HCT116 (cell line): ENCODE results near the gene PRAME. TPM values are rescaled to one million over a fixed set of nuclear protein-coding genes. Genes with fewer than 3 reads are reported as not detected.

Experiments
- ATAC-seq: fragments of 200-7000 bp; cut with Tn5 transposase; 2 replicates; pipeline ENCODE4 v1.9.1; 2020; ENCODE audit warnings: mild to moderate bottlenecking, moderate library complexity
- BruUV-seq: library from RNA; stranded (reverse); fragments of 400-500 nt; replicated peaks from 2 replicates; lab custom pipeline; 2021; lab: Mats Ljungman, UMichigan
- CTCF ChIA-PET: fragments of 300-600 bp; sonication (Branson Sonifier 250); formaldehyde crosslinking; loops from one replicate; lab custom pipeline; 2021; ENCODE audit warnings: antibody characterized with exemption; lab: Charles Lee
- POLR2A ChIA-PET: fragments of 300-600, 350-600 bp; sonication (Branson Sonifier 250); formaldehyde crosslinking; loops from one replicate; lab custom pipeline; 2021; ENCODE audit warnings: antibody characterized with exemption; lab: Charles Lee
- RAD21 ChIA-PET, 2 experiments: fragments of 300-600 bp; sonication (Branson Sonifier 250); formaldehyde crosslinking; loops; one replicate each; lab custom pipeline; 2023; ENCODE audit warnings: low total read pairs in 2 of 2; ENCODE audit not compliant: uncharacterized antibody in 2 of 2, unreplicated experiment in 2 of 2, low non-redundant PET in 1 of 2; lab: Charles Lee
- DNase-seq: peaks from one replicate; pipeline ENCODE4 v3.0.0-alpha.2; 2010; ENCODE audit warnings: low read depth, low spot score
- H2AFZ ChIP-seq: fragments of 200-600 bp; shearing (Covaris generic), sonication (generic); 2 replicates; pipeline ENCODE4 v1.6.1; 2017; ENCODE audit warnings: low read depth, mixed run types, mixed read lengths, antibody characterized with exemption, low read length; ENCODE audit not compliant: poor library complexity, severe bottlenecking
- H3K27ac ChIP-seq: 2 replicates; pipeline ENCODE4 v1.5.1; 2012; ENCODE audit warnings: low read depth, low read length
- H3K27me3 ChIP-seq: fragments of 200-600 bp; sonication (generic); 2 replicates; pipeline ENCODE4 v1.6.1; 2016; ENCODE audit warnings: mixed run types, low read length, mixed read lengths; ENCODE audit not compliant: insufficient read depth
- H3K36me3 ChIP-seq, 2 experiments: fragments of 200-500 bp in 1 of 2; fragments of 200-600 bp in 1 of 2; sonication (Bioruptor generic) in 1 of 2; sonication (generic) in 1 of 2; 2 replicates each; pipeline versions ENCODE4 v1.5.1 to v1.6.1; 2014 to 2016; ENCODE audit warnings: low read length in 2 of 2, inconsistent platforms in 1 of 2, mixed read lengths in 1 of 2, mixed run types in 1 of 2; ENCODE audit not compliant: insufficient read depth in 2 of 2, control insufficient read depth in 1 of 2
- H3K4me1 ChIP-seq, 2 experiments: fragments of 200-600 bp in 1 of 2; sonication (generic) in 1 of 2; 2 replicates each; pipeline versions ENCODE4 v1.5.1 to v1.6.1; 2012 to 2017; ENCODE audit warnings: low read length in 2 of 2, inconsistent platforms in 1 of 2, mild to moderate bottlenecking in 1 of 2, mixed read lengths in 1 of 2, mixed run types in 1 of 2, moderate library complexity in 1 of 2; ENCODE audit not compliant: insufficient read depth in 2 of 2, control insufficient read depth in 1 of 2
- H3K4me2 ChIP-seq: fragments of 200-600 bp; sonication (generic); 2 replicates; pipeline ENCODE4 v1.6.1; 2017; ENCODE audit warnings: mixed run types, low read length, mixed read lengths
- H3K4me3 ChIP-seq, 2 experiments: fragments of 200-600 bp in 1 of 2; sonication (generic) in 1 of 2; replicated peaks in 1 of 2; 2 replicates each; pipeline ENCODE4 v1.5.1; 2011 to 2016; ENCODE audit warnings: low read length in 2 of 2, control low read depth in 1 of 2, low read depth in 1 of 2, mild to moderate bottlenecking in 1 of 2, mixed read lengths in 1 of 2, mixed run types in 1 of 2
- H3K79me2 ChIP-seq: fragments of 200-600 bp; sonication (generic); 2 replicates; pipeline ENCODE4 v1.6.1; 2017; ENCODE audit warnings: mild to moderate bottlenecking, mixed run types, low read length, moderate library complexity, mixed read lengths; ENCODE audit not compliant: insufficient read depth
- H3K9ac ChIP-seq: fragments of 200-600 bp; sonication (generic); 2 replicates; pipeline ENCODE4 v1.6.1; 2016; ENCODE audit warnings: low read length, mixed read lengths
- H3K9me2 ChIP-seq: fragments of 200-600 bp; sonication (generic), shearing (Covaris generic); 2 replicates; pipeline ENCODE4 v1.6.1; 2017; ENCODE audit warnings: mixed run types, mild to moderate bottlenecking, moderate library complexity; ENCODE audit not compliant: insufficient read depth
- H3K9me3 ChIP-seq, 2 experiments: fragments of 200-500 bp in 1 of 2; fragments of 200-600 bp in 1 of 2; sonication (Bioruptor generic) in 1 of 2; sonication (generic) in 1 of 2; 2 replicates each; pipeline ENCODE4 v1.6.1; 2014 to 2017; ENCODE audit warnings: low read length in 2 of 2, mixed read lengths in 2 of 2, inconsistent platforms in 1 of 2, low read depth in 1 of 2, mild to moderate bottlenecking in 1 of 2, mixed run types in 1 of 2, moderate library complexity in 1 of 2; ENCODE audit not compliant: control insufficient read depth in 1 of 2, insufficient read depth in 1 of 2
- H4K20me1 ChIP-seq: fragments of 200-600 bp; sonication (generic), shearing (Covaris generic); 2 replicates; pipeline ENCODE4 v1.6.1; 2017; ENCODE audit warnings: mixed run types, mild to moderate bottlenecking, moderate library complexity; ENCODE audit not compliant: insufficient read depth
- CEBPB ChIP-seq: IDR thresholded peaks from 2 replicates; pipeline ENCODE4 v1.6.1; 2012; ENCODE audit warnings: low read depth
- EZH2phosphoT487 ChIP-seq: fragments of 200-600 bp; IDR thresholded peaks from 2 replicates; pipeline ENCODE4 v1.6.1; 2018; ENCODE audit warnings: antibody characterized with exemption, borderline replicate concordance
- FOSL1 ChIP-seq: IDR thresholded peaks from 2 replicates; pipeline ENCODE4 v1.6.1; 2012; ENCODE audit warnings: low read depth
- JUND ChIP-seq: IDR thresholded peaks from 2 replicates; pipeline ENCODE4 v1.6.1; 2012
- POLR2A ChIP-seq: IDR thresholded peaks from 2 replicates; pipeline ENCODE4 v1.7.0; 2011; ENCODE audit warnings: borderline replicate concordance; ENCODE audit not compliant: insufficient read depth, insufficient read length; ENCODE audit errors: extremely low read depth
- TCF7L2 ChIP-seq: IDR thresholded peaks from 2 replicates; pipeline ENCODE4 v1.7.0; 2011; ENCODE audit warnings: borderline replicate concordance, inconsistent platforms; ENCODE audit not compliant: insufficient read depth, insufficient read length; ENCODE audit errors: extremely low read depth
- ZFX ChIP-seq: fragments of 450-650 bp; IDR thresholded peaks from 2 replicates; pipeline ENCODE4 v1.6.1; 2017
- intact Hi-C: fragments of 100-400 bp; cut with micrococcal nuclease; formaldehyde crosslinking; loops from 2 replicates; pipeline ENCODE4 v1.10.0; 2022
- total RNA-seq: library from RNA; stranded (reverse); gene quantifications from one replicate; pipeline ENCODE4 v1.2.1, GENCODE V29; 2021; ENCODE audit not compliant: unreplicated experiment
- TF ChIP-seq, protein P1 (sequence below), 3 experiments: fragments of 200-600 bp in 1 of 3; sonication (generic) in 1 of 3; IDR thresholded peaks in 2 of 3; conservative IDR thresholded peaks in 1 of 3; 2 replicates each; pipeline ENCODE4 v1.5.1; 2012 to 2017; ENCODE audit warnings: low read depth in 2 of 3, low read length in 2 of 3, antibody characterized with exemption in 1 of 3, borderline replicate concordance in 1 of 3, control low read depth in 1 of 3, mild to moderate bottlenecking in 1 of 3, mixed read lengths in 1 of 3, mixed run types in 1 of 3, moderate library complexity in 1 of 3; ENCODE audit not compliant: insufficient read depth in 1 of 3
- TF ChIP-seq, protein P2 (sequence below): IDR thresholded peaks from 2 replicates; pipeline ENCODE4 v1.6.1; 2012
- TF ChIP-seq, protein P3 (sequence below): IDR thresholded peaks from 2 replicates; pipeline ENCODE4 v1.6.1; 2012; ENCODE audit warnings: low read depth

The PRAME gene
- total RNA-seq, 1 experiment from 2014 or later, result 28.4 TPM

DNA sequence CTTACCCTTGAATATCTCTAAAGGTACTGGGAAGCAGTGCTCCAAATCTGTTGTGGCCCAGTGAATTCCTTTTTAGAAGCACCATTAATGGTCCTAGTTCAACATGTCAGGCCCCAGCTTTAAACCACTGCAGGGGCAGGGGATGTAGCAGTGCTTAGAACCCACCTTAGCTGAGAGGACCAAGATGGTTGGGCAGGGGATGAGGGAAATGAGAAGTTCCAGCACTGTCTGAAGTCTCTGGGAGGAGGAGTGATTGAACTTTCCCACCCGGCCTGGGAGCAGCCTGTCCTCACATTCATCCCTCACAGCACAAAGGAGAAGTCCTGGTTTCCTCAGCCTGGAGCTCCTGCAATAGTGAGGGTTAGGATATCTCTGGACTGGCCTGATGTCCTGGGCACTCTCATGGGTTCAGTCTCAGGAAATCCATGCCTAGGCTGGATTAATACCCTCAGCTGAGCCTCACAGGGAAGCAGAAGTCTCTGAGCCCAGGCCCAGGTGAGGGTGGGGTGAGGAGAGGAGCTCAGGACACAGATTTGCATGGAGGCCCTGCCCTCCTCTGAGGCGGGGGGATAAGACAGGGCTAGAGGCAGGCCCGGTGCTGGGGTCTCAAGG is 28.6 kb upstream of the PRAME start:
- peak overlapping the region; percentile 37; the same call in 1 of the 2 replicates for H3K4me2 ChIP-seq
- H4K20me1 ChIP-seq, result no peaks in the 10 kb centered on the region
- H3K9me2 ChIP-seq, result no peaks in the 10 kb centered on the region
- ChIA-PET RAD21 (interaction anchor here in 1 of 2 experiments (0.9 kb wide), 1 partner anchor 11 kb away, joined by 4 read pairs; no protein-coding TSS in a partner anchor), POLR2A (interaction anchor here (2.4 kb wide), 1 partner anchor 11 kb away, joined by 12 read pairs; no protein-coding TSS in a partner anchor), CTCF (interaction anchor here (0.7 to 4.2 kb wide), 30 partner anchors 9 to 367 kb away, joined by 3 to 64 read pairs (median 6); partner anchors contain the start of genes PRAME and ZNF280B)
- peak overlapping the region; percentile 31 for H2AFZ ChIP-seq
- no peak overlapping the region for H3K9ac ChIP-seq
- H3K27me3 ChIP-seq, result no peaks in the 10 kb centered on the region
- TF ChIP-seq TCF7L2 (no peak), POLR2A (no peak), CEBPB (no peak), FOSL1 (no peak), EZH2phosphoT487 (no peak), JUND (no peak), ZFX (no peak)
- TF ChIP-seq, protein P1, sequence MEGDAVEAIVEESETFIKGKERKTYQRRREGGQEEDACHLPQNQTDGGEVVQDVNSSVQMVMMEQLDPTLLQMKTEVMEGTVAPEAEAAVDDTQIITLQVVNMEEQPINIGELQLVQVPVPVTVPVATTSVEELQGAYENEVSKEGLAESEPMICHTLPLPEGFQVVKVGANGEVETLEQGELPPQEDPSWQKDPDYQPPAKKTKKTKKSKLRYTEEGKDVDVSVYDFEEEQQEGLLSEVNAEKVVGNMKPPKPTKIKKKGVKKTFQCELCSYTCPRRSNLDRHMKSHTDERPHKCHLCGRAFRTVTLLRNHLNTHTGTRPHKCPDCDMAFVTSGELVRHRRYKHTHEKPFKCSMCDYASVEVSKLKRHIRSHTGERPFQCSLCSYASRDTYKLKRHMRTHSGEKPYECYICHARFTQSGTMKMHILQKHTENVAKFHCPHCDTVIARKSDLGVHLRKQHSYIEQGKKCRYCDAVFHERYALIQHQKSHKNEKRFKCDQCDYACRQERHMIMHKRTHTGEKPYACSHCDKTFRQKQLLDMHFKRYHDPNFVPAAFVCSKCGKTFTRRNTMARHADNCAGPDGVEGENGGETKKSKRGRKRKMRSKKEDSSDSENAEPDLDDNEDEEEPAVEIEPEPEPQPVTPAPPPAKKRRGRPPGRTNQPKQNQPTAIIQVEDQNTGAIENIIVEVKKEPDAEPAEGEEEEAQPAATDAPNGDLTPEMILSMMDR (IDR thresholded peaks at IDR 0.05 in 2 of 3, conservative IDR thresholded peaks at IDR 0.05 in 1 of 3; ENCODE audit: borderline replicate concordance in 1 of 3, insufficient read depth in 1 of 3, low read depth in 2 of 3, low read length in 2 of 3), result no peak
- TF ChIP-seq, protein P2, sequence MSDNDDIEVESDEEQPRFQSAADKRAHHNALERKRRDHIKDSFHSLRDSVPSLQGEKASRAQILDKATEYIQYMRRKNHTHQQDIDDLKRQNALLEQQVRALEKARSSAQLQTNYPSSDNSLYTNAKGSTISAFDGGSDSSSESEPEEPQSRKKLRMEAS, result no peak
- TF ChIP-seq, protein P3, sequence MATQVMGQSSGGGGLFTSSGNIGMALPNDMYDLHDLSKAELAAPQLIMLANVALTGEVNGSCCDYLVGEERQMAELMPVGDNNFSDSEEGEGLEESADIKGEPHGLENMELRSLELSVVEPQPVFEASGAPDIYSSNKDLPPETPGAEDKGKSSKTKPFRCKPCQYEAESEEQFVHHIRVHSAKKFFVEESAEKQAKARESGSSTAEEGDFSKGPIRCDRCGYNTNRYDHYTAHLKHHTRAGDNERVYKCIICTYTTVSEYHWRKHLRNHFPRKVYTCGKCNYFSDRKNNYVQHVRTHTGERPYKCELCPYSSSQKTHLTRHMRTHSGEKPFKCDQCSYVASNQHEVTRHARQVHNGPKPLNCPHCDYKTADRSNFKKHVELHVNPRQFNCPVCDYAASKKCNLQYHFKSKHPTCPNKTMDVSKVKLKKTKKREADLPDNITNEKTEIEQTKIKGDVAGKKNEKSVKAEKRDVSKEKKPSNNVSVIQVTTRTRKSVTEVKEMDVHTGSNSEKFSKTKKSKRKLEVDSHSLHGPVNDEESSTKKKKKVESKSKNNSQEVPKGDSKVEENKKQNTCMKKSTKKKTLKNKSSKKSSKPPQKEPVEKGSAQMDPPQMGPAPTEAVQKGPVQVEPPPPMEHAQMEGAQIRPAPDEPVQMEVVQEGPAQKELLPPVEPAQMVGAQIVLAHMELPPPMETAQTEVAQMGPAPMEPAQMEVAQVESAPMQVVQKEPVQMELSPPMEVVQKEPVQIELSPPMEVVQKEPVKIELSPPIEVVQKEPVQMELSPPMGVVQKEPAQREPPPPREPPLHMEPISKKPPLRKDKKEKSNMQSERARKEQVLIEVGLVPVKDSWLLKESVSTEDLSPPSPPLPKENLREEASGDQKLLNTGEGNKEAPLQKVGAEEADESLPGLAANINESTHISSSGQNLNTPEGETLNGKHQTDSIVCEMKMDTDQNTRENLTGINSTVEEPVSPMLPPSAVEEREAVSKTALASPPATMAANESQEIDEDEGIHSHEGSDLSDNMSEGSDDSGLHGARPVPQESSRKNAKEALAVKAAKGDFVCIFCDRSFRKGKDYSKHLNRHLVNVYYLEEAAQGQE, result no peak
- no peak overlapping the region for H3K4me3 ChIP-seq
- DNase-seq, result no peak
- ATAC-seq, result peak; percentile 10
- intact Hi-C loops, result loop anchor here (10.0 kb wide), 1 partner anchor 123 kb away; no protein-coding TSS in a partner anchor
- H3K4me1 ChIP-seq, result peaks cover 0 to 3% of the 10 kb centered on the region in 2 experiments; a peak in 1 of 4 replicates
- H3K27ac ChIP-seq, result no peak overlapping the region
- no peaks in the 10 kb centered on the region for H3K36me3 ChIP-seq
- no peaks in the 10 kb centered on the region for H3K79me2 ChIP-seq
- no peaks in the 10 kb centered on the region for H3K9me3 ChIP-seq
- BruUV-seq, result no TSS peak
